IMR-90 (cell line): ENCODE results near the gene DCANP1. TPM values are rescaled to one million over a fixed set of nuclear protein-coding genes. Genes with fewer than 3 reads are reported as not detected.

Experiments used
- ATAC-seq: fragments of 200-7000 bp; cut with Tn5 transposase; 2 replicates; pipeline ENCODE4 v1.9.1; 2020; ENCODE audit warnings: low read depth, mild to moderate bottlenecking, moderate library complexity
- BruUV-seq: library from RNA; stranded (reverse); fragments of 400-500 nt; replicated peaks from 2 replicates; lab custom pipeline; 2021; lab: Mats Ljungman, UMichigan
- CTCF ChIA-PET: fragments of 300-600 bp; formaldehyde crosslinking; extraction: SDS; loops from one replicate; lab custom pipeline; 2021; ENCODE audit warnings: antibody characterized with exemption; lab: Yijun Ruan, JAX
- POLR2A ChIA-PET: fragments of 300-600 bp; sonication (Branson Sonifier 250); formaldehyde crosslinking; loops from one replicate; lab custom pipeline; 2022; ENCODE audit warnings: antibody characterized with exemption; ENCODE audit not compliant: unreplicated experiment; lab: Charles Lee
- DNase-seq: peaks from one replicate; pipeline ENCODE4 v3.0.0; 2013
- H2AFZ ChIP-seq: replicated peaks from 2 replicates; pipeline ENCODE3; 2013; ENCODE audit warnings: low read length, mild to moderate bottlenecking; ENCODE audit not compliant: poor library complexity
- H2AK5ac ChIP-seq: 2 replicates; pipeline ENCODE4 v1.6.1; 2013; ENCODE audit warnings: low read depth, low read length, inconsistent platforms
- H2AK9ac ChIP-seq: replicated peaks from 2 replicates; pipeline ENCODE3; 2013; ENCODE audit warnings: mild to moderate bottlenecking, low read depth, low read length, moderate library complexity; ENCODE audit not compliant: poor library complexity
- H2BK120ac ChIP-seq: 2 replicates; pipeline ENCODE4 v1.6.1; 2013; ENCODE audit warnings: low read depth, low read length, inconsistent platforms
- H2BK15ac ChIP-seq: 3 replicates; pipeline ENCODE4 v1.6.1; 2013; ENCODE audit warnings: low read depth, low read length, inconsistent platforms
- H2BK20ac ChIP-seq: 2 replicates; pipeline ENCODE4 v1.6.1; 2013; ENCODE audit warnings: low read depth, mild to moderate bottlenecking, inconsistent platforms, low read length, moderate library complexity
- H2BK5ac ChIP-seq: 2 replicates; pipeline ENCODE4 v1.6.1; 2013; ENCODE audit warnings: mild to moderate bottlenecking, low read depth, low read length, inconsistent platforms; ENCODE audit not compliant: poor library complexity, severe bottlenecking
- H3K14ac ChIP-seq: replicated peaks from 2 replicates; pipeline ENCODE4 v1.6.1; 2013; ENCODE audit warnings: low read depth, low read length, inconsistent platforms
- H3K18ac ChIP-seq: 2 replicates; pipeline ENCODE4 v1.6.1; 2013; ENCODE audit warnings: low read depth, low read length, control low read depth
- H3K23ac ChIP-seq: 2 replicates; pipeline ENCODE4 v1.6.1; 2013; ENCODE audit warnings: low read depth, low read length, inconsistent platforms
- H3K27ac ChIP-seq: 2 replicates; pipeline ENCODE4 v1.5.1; 2013; ENCODE audit warnings: mild to moderate bottlenecking, control low read depth, low read length; ENCODE audit not compliant: insufficient read depth
- H3K27me3 ChIP-seq: 2 replicates; pipeline ENCODE4 v1.6.1; 2013; ENCODE audit warnings: low read length; ENCODE audit not compliant: control insufficient read depth, insufficient read depth
- H3K36me3 ChIP-seq: 2 replicates; pipeline ENCODE4 v1.6.1; 2013; ENCODE audit warnings: low read length, mixed read lengths; ENCODE audit not compliant: control insufficient read depth, insufficient read depth
- H3K4ac ChIP-seq: 2 replicates; pipeline ENCODE4 v1.6.1; 2013; ENCODE audit warnings: low read depth, low read length, inconsistent platforms
- H3K4me1 ChIP-seq: 2 replicates; pipeline ENCODE4 v1.6.1; 2013; ENCODE audit warnings: low read length, mixed read lengths; ENCODE audit not compliant: control insufficient read depth, insufficient read depth
- H3K4me2 ChIP-seq: 2 replicates; pipeline ENCODE4 v1.6.1; 2013; ENCODE audit warnings: low read depth, mild to moderate bottlenecking, control low read depth, low read length, moderate library complexity
- H3K4me3 ChIP-seq: 2 replicates; pipeline ENCODE4 v1.5.1; 2013; ENCODE audit warnings: low read depth, mild to moderate bottlenecking, control low read depth, low read length, moderate library complexity; ENCODE audit not compliant: insufficient read depth
- H3K56ac ChIP-seq: 2 replicates; pipeline ENCODE4 v1.6.1; 2013; ENCODE audit warnings: low read length, inconsistent platforms; ENCODE audit not compliant: insufficient read depth; ENCODE audit errors: extremely low read depth
- H3K79me1 ChIP-seq, 2 experiments: 2 replicates each; pipeline ENCODE4 v1.6.1; 2013; ENCODE audit warnings: low read length in 2 of 2, inconsistent platforms in 1 of 2, low read depth in 1 of 2
- H3K9ac ChIP-seq: 2 replicates; pipeline ENCODE4 v1.6.1; 2013; ENCODE audit warnings: low read depth, low read length, control low read depth
- H3K9me1 ChIP-seq: 2 replicates; pipeline ENCODE4 v1.6.1; 2013; ENCODE audit warnings: low read length, inconsistent platforms; ENCODE audit not compliant: insufficient read depth
- H3K9me3 ChIP-seq: 2 replicates; pipeline ENCODE4 v1.6.1; 2013; ENCODE audit warnings: low read length; ENCODE audit not compliant: control insufficient read depth, insufficient read depth
- H4K20me1 ChIP-seq: 2 replicates; pipeline ENCODE4 v1.6.1; 2013; ENCODE audit warnings: low read length, inconsistent platforms; ENCODE audit not compliant: insufficient read depth
- H4K5ac ChIP-seq: 2 replicates; pipeline ENCODE4 v1.6.1; 2013; ENCODE audit warnings: mild to moderate bottlenecking, low read depth, low read length, control low read depth
- H4K8ac ChIP-seq, 2 experiments: 2 replicates each; pipeline ENCODE4 v1.6.1; 2013; ENCODE audit warnings: low read depth in 2 of 2, low read length in 2 of 2, control low read depth in 1 of 2, inconsistent platforms in 1 of 2
- H4K91ac ChIP-seq: 2 replicates; pipeline ENCODE4 v1.6.1; 2013; ENCODE audit warnings: low read depth, low read length, inconsistent platforms; ENCODE audit not compliant: insufficient read depth
- BHLHE40 ChIP-seq: fragments of 150-350 bp; IDR thresholded peaks from 2 replicates; pipeline ENCODE4 v1.6.1; 2016; ENCODE audit warnings: mild to moderate bottlenecking, low read depth, low read length
- MXI1 ChIP-seq: IDR thresholded peaks from 2 replicates; pipeline ENCODE4 v1.6.1; 2012; ENCODE audit warnings: low read depth, mild to moderate bottlenecking, low read length, moderate library complexity, borderline replicate concordance
- POLR2A ChIP-seq: IDR thresholded peaks from 2 replicates; pipeline ENCODE4 v1.6.1; 2012; ENCODE audit warnings: mild to moderate bottlenecking, low read depth, low read length
- SMC3 ChIP-seq: fragments of 150-350 bp; IDR thresholded peaks from 2 replicates; pipeline ENCODE4 v1.6.1; 2016; ENCODE audit warnings: low read depth, mild to moderate bottlenecking, antibody characterized with exemption, low read length, moderate library complexity
- WGBS, 2 experiments: methylation state at CpG; one replicate each; pipeline versions ENCODE4 v1.1.5 to v1.1.7; 2013; ENCODE audit warnings: missing lambda C conversion rate in 2 of 2; ENCODE audit not compliant: insufficient read length in 1 of 2; ENCODE audit errors: extremely low coverage in 2 of 2; 5-methylcytosine and 5-hydroxymethylcytosine counted together
- dilution Hi-C: fragments of 300-500 bp; cut with HindIII; formaldehyde crosslinking; loops from one replicate; pipeline ENCODE4 v1.14.3; 2018; ENCODE audit warnings: low sequenced_read_pairs; ENCODE audit not compliant: unreplicated experiment
- in situ Hi-C: fragments of 300-500 bp; cut with MboI; formaldehyde crosslinking; loops from 3 replicates; pipeline ENCODE4 v1.14.3; 2019; ENCODE audit warnings: low sequenced_read_pairs, inconsistent platforms, mixed read lengths
- intact Hi-C: fragments of 100-400 bp; cut with micrococcal nuclease; formaldehyde crosslinking; loops from 2 replicates; pipeline ENCODE4 v1.10.0; 2022
- polyA plus RNA-seq, 3 experiments: library from polyadenylated mRNA; depleted of rRNA; stranded (reverse); fragments of >200 nt; gene quantifications; 2 replicates each; pipeline ENCODE4 v1.2.3, GENCODE V29; 2012; ENCODE audit warnings: low replicate concordance in 1 of 3
- total RNA-seq: library from RNA; depleted of rRNA; stranded (reverse); fragments of >200 nt; gene quantifications from 2 replicates; pipeline ENCODE4 v1.2.3, GENCODE V29; 2012
- TF ChIP-seq, protein P1 (sequence below): fragments of 150-350 bp; IDR thresholded peaks from 2 replicates; pipeline ENCODE4 v1.6.1; 2016; ENCODE audit warnings: low read depth, mild to moderate bottlenecking, low read length, moderate library complexity, borderline replicate concordance

DCANP1 gene
- total and polyA plus RNA-seq, 2 of the 4 experiments (the other 2 are of a cell fraction), result not detected

DNA sequence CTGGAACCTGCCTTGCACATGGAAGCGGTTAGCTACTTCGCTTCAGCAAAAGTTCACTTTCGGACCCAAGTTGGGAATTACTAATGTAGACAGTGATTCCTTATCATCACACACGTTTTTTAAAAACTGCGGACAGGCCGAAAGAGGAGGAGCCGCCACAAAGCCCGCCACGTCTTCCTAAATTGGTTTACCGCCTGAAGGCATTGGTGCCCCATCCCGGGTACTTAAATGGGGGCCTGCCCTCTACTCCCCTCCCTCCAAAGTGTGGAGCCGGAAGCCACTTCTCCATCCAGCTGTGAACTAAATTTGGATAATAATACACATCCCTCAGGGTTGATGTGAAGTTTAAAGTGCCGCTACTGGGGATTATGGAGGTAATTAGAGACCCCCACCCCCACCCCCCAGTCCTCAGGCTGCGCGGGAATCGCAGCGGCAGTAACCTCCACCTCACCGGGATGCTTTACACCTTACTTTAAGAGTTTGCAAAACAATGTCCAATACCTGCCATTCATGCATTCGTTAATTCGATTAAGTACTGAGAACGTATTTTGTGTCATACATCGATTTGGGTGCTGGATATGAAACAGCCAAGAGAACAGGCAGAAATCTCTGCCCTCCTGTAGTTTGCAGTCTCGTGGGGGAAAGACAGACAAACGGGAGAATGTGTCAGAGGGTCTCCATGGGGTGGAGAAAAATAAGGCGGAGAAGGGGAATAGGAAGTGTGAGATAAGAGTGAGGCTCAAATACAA is 47.2 kb downstream of the DCANP1 start:
- no TSS peak for BruUV-seq
- in situ Hi-C loops, result no loop called here
- 45% methylated on average over 10 of the region's 25 CpGs; no CpG with 5 or more reads in 1 of the 2 experiments for WGBS, 2 experiments

More for the DNA sequence above, 47.2 kb downstream of the DCANP1 start:
- peaks cover 33% of the 10 kb centered on the region for H4K20me1 ChIP-seq
- TF ChIP-seq MXI1 (no peak), BHLHE40 (no peak), SMC3 (no peak), POLR2A (no peak)
- TF ChIP-seq, protein P1, sequence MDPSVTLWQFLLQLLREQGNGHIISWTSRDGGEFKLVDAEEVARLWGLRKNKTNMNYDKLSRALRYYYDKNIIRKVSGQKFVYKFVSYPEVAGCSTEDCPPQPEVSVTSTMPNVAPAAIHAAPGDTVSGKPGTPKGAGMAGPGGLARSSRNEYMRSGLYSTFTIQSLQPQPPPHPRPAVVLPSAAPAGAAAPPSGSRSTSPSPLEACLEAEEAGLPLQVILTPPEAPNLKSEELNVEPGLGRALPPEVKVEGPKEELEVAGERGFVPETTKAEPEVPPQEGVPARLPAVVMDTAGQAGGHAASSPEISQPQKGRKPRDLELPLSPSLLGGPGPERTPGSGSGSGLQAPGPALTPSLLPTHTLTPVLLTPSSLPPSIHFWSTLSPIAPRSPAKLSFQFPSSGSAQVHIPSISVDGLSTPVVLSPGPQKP, result no peak
- peak overlapping the region; percentile 98 for H3K4ac ChIP-seq
- H3K79me1 ChIP-seq, result peaks cover 10 to 40% of the 10 kb centered on the region in 2 experiments
- CTCF ChIA-PET, result no interaction called here
- 0 out of 2 replicates have a peak overlapping the region, but pooled peaks have one; percentile 8 for H3K56ac ChIP-seq
- H2AK9ac ChIP-seq, result peak overlapping the region; percentile 83
- H4K5ac ChIP-seq, result peak overlapping the region; percentile 100
- peak overlapping the region; percentile 86 for H2BK120ac ChIP-seq
- H2BK15ac ChIP-seq, result no peak overlapping the region
- H2BK5ac ChIP-seq, result no peak overlapping the region
- dilution Hi-C loops, result no loop called here
- H3K27me3 ChIP-seq, result no peaks in the 10 kb centered on the region
- peak overlapping the region; percentile 99 for H3K14ac ChIP-seq
- H3K4me2 ChIP-seq, result peak overlapping the region; percentile 95
- H3K9ac ChIP-seq, result peak overlapping the region; percentile 89
- intact Hi-C loops, result no loop called here
- ATAC-seq (no peak), DNase-seq (no peak)
- peak overlapping the region; percentile 93 for H4K91ac ChIP-seq
- no peaks in the 10 kb centered on the region; the same call in 1 of the 2 replicates for H3K9me3 ChIP-seq
- peak overlapping the region; percentile 74; the same call in 1 of the 2 replicates for H3K23ac ChIP-seq
- peak overlapping the region; percentile 66 for H3K4me3 ChIP-seq
- peak overlapping the region; percentile 98 for H2AFZ ChIP-seq
- H3K36me3 ChIP-seq, result no peaks in the 10 kb centered on the region
- no peak overlapping the region for H2BK20ac ChIP-seq
- peaks cover 14% of the 10 kb centered on the region for H3K9me1 ChIP-seq
- H3K27ac ChIP-seq, result peak overlapping the region; percentile 91
- POLR2A ChIA-PET, result interaction anchor here (0.6 kb wide), 1 partner anchor 34 kb away, joined by 3 read pairs; no protein-coding TSS in a partner anchor
- peak overlapping the region; percentile 87 for H2AK5ac ChIP-seq
- peaks cover 10% of the 10 kb centered on the region for H3K4me1 ChIP-seq
- H4K8ac ChIP-seq, result peak overlapping the region; percentile 99 to 100
- no peak overlapping the region for H3K18ac ChIP-seq
